HG03280 (cell line): Measurements from ENCODE around the gene PRODH2.

ENCODE experiments used
- ATAC-seq: cut with Tn5 transposase; IDR thresholded peaks from one replicate; pipeline ENCODE4 v1.9.1; 2021; ENCODE audit warnings: mild to moderate bottlenecking, moderate library complexity; ENCODE audit not compliant: unreplicated experiment

Gene PRODH2

GRCh38 chr19:35812220-35813042 lies at the start of gene PRODH2:
Gene PRODH2, minus strand, starts transcription at chr19:35812845. Its CDS starts 40 bp downstream, at chr19:35812805.
- no peak for ATAC-seq

GRCh38 chr19:35861640-35862160 lies 49.1 kb upstream of the PRODH2 start:
- no peak for ATAC-seq

GRCh38 chr19:35860818-35861639 lies 48.4 kb upstream of the PRODH2 start:
- no peak for ATAC-seq

- no peak for ATAC-seq
Observed at GRCh38 chr19:35860436-35860817, 47.8 kb upstream of the PRODH2 start.

GRCh38 chr19:35859414-35859813 lies 46.8 kb upstream of the PRODH2 start:
- ATAC-seq: no peak

GRCh38 chr19:35858311-35858710 lies 45.7 kb upstream of the PRODH2 start:
- ATAC-seq: no peak

GRCh38 chr19:35856546-35857149 lies 44.0 kb upstream of the PRODH2 start, which contains the start of gene KIRREL2:
Gene KIRREL2, plus strand, starts transcription at chr19:35856911. Its CDS starts 209 bp downstream, at chr19:35857120.
- no peak for ATAC-seq

- ATAC-seq: no peak
Observed at GRCh38 chr19:35853038-35853756, 40.6 kb upstream of the PRODH2 start.

- ATAC-seq: no peak
Observed at GRCh38 chr19:35852029-35852780, 39.6 kb upstream of the PRODH2 start, which contains the start of gene NPHS1. Gene NPHS1, minus strand, starts transcription at chr19:35852504. Its CDS starts 667 bp downstream, at chr19:35851837.

- ATAC-seq: no peak
Observed at GRCh38 chr19:35851213-35852028, 38.8 kb upstream of the PRODH2 start.

- no peak for ATAC-seq
Observed at GRCh38 chr19:35848919-35849505, 36.4 kb upstream of the PRODH2 start.

GRCh38 chr19:35848486-35848885 lies 35.8 kb upstream of the PRODH2 start:
- ATAC-seq: no peak

GRCh38 chr19:35847911-35848310 lies 35.3 kb upstream of the PRODH2 start:
- ATAC-seq: no peak

- no peak for ATAC-seq
Observed at GRCh38 chr19:35846038-35846668, 33.5 kb upstream of the PRODH2 start.

- no peak for ATAC-seq
Observed at GRCh38 chr19:35845215-35846037, 32.8 kb upstream of the PRODH2 start.

- no peak for ATAC-seq
Observed at GRCh38 chr19:35844482-35845214, 32.0 kb upstream of the PRODH2 start.
